Common myeloid progenitor, CD34-positive (primary cell): ENCODE measurements around the gene ADCY9.

Experiments used
- CTCF ChIA-PET: fragments of 350-600 bp; sonication (Branson Sonifier 250); formaldehyde crosslinking; loops from one replicate; lab custom pipeline; 2021; ENCODE audit warnings: antibody characterized with exemption; lab: Charles Lee
- POLR2A ChIA-PET: fragments of 350-600 bp; sonication (Branson Sonifier 250); formaldehyde crosslinking; loops from one replicate; lab custom pipeline; 2021; ENCODE audit warnings: antibody characterized with exemption; lab: Charles Lee
- DNase-seq, 3 donors: peaks; one replicate each; pipeline versions ENCODE4 v3.0.0 to v3.0.0-alpha.2; 2013
- H3K27ac ChIP-seq, 2 experiments: 1 replicate in 1 of 2; 2 replicates in 1 of 2; pipeline ENCODE4 v1.7.0; 2013; ENCODE audit warnings: inconsistent platforms in 2 of 2, low read length in 2 of 2, mild to moderate bottlenecking in 2 of 2, low read depth in 1 of 2, moderate library complexity in 1 of 2; ENCODE audit not compliant: severe bottlenecking in 2 of 2, insufficient read depth in 1 of 2, poor library complexity in 1 of 2
- H3K27me3 ChIP-seq, 5 experiments: replicated peaks in 2 of 5; 1 replicate in 3 of 5; 2 replicates in 2 of 5; pipeline versions ENCODE4 v1.6.1 to v1.7.0; 2013; ENCODE audit warnings: low read length in 4 of 5, mild to moderate bottlenecking in 2 of 5, moderate library complexity in 2 of 5, inconsistent platforms in 1 of 5; ENCODE audit not compliant: insufficient read depth in 5 of 5, control insufficient read depth in 4 of 5
- H3K36me3 ChIP-seq, 4 experiments: 1 replicate in 2 of 4; 2 replicates in 2 of 4; pipeline versions ENCODE4 v1.6.1 to v1.7.0; 2013; ENCODE audit warnings: low read length in 3 of 4, control low read depth in 1 of 4, mild to moderate bottlenecking in 1 of 4; ENCODE audit not compliant: control insufficient read depth in 4 of 4, insufficient read depth in 4 of 4
- H3K4me1 ChIP-seq, 4 experiments: 1 replicate in 3 of 4; 2 replicates in 1 of 4; pipeline versions ENCODE4 v1.6.1 to v1.7.1; 2013; ENCODE audit warnings: low read length in 3 of 4, mild to moderate bottlenecking in 3 of 4, control low read depth in 1 of 4, inconsistent platforms in 1 of 4, moderate library complexity in 1 of 4; ENCODE audit not compliant: control insufficient read depth in 4 of 4, insufficient read depth in 4 of 4; ENCODE audit errors: control extremely low read depth in 1 of 4
- H3K4me3 ChIP-seq, 7 experiments: 1 replicate in 4 of 7; 2 replicates in 3 of 7; pipeline versions ENCODE4 v1.5.1 to v1.7.0; 2013; ENCODE audit warnings: mild to moderate bottlenecking in 7 of 7, low read length in 6 of 7, moderate library complexity in 6 of 7, inconsistent platforms in 2 of 7, low read depth in 2 of 7, control low read depth in 1 of 7; ENCODE audit not compliant: insufficient read depth in 4 of 7, control insufficient read depth in 1 of 7; ENCODE audit errors: extremely low read depth in 1 of 7
- H3K9me3 ChIP-seq, 5 experiments: 1 replicate in 4 of 5; 2 replicates in 1 of 5; pipeline versions ENCODE4 v1.6.1 to v1.7.1; 2013; ENCODE audit warnings: low read length in 4 of 5, mild to moderate bottlenecking in 2 of 5, inconsistent platforms in 1 of 5, low read depth in 1 of 5, moderate library complexity in 1 of 5; ENCODE audit not compliant: control insufficient read depth in 4 of 5, insufficient read depth in 2 of 5; ENCODE audit errors: control extremely low read depth in 1 of 5
- WGBS: methylation state at CpG from one replicate; pipeline ENCODE4 v1.1.5; 2013; ENCODE audit not compliant: insufficient coverage; 5-methylcytosine and 5-hydroxymethylcytosine counted together

Gene ADCY9

GRCh38 chr16:3999479-4000325, 116.5 kb downstream of the ADCY9 start:
- no peaks in the 10 kb centered on the region for H3K36me3 ChIP-seq
- no peak overlapping the region for H3K27ac ChIP-seq
- H3K4me1 ChIP-seq, result peaks cover 0 to 10% (median 6%) of the 10 kb centered on the region in 4 experiments
- ChIA-PET POLR2A (no interaction called here), CTCF (interaction anchor here (2.3 kb wide), 1 partner anchor 17 kb away, joined by 6 read pairs; no protein-coding TSS in a partner anchor)
- no peaks in the 10 kb centered on the region for H3K9me3 ChIP-seq
- H3K27me3 ChIP-seq, result no peaks in the 10 kb centered on the region
- DNase-seq, result no peak
- WGBS, result 86% methylated on average over 17 of the region's 20 CpGs
- no peak overlapping the region for H3K4me3 ChIP-seq

GRCh38 chr16:3998793-3999478, 117.3 kb downstream of the ADCY9 start:
- Histone ChIP-seq H3K27me3 (no peaks in the 10 kb centered on the region), H3K9me3 (no peaks in the 10 kb centered on the region), H3K36me3 (no peaks in the 10 kb centered on the region), H3K4me3 (no peak overlapping the region), H3K4me1 (peaks cover 0 to 10% (median 6%) of the 10 kb centered on the region in 4 experiments), H3K27ac (no peak overlapping the region)
- ChIA-PET POLR2A (no interaction called here), CTCF (interaction anchor here (2.3 kb wide), 1 partner anchor 18 kb away, joined by 6 read pairs; no protein-coding TSS in a partner anchor)
- DNase-seq, result no peak
- WGBS, result 88% methylated on average over 11 of the region's 13 CpGs

DNA sequence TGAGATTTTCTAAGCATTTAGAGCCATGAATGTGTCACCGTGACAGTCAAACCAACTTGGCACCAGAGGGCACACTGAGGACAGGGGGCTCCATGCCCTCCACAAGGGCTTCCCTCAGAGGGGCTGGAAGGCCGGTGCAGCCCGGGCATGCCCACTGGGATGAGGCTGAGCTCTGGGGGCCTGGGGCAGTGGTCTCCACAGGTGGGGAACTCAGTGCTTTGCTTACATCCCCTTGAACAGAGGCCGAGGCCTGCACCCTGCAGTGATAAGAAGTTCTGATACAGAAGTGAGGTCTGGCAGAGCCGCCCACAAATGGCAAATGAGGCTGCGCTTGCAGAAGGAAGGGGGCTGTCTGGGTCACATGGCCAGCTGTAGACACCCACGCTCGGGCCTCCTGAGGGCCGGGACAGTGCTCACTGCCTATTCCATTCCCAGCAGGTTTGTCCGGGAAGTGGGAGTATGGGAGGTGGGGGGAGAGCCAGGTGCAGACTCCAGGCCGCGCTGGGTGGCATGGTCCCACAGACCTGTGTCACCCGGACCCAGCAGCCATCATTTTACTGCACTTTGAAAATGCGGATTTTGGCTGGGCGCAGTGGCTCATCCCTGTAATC, 118.9 kb downstream of the ADCY9 start:
- ChIA-PET POLR2A (no interaction called here), CTCF (no interaction called here)
- no peak overlapping the region for H3K27ac ChIP-seq
- no peaks in the 10 kb centered on the region for H3K36me3 ChIP-seq
- H3K4me1 ChIP-seq, result peaks cover 0 to 10% (median 6%) of the 10 kb centered on the region in 4 experiments
- H3K27me3 ChIP-seq, result peaks cover 0 to 2% (median 0%) of the 10 kb centered on the region in 5 experiments
- H3K4me3 ChIP-seq, result no peak overlapping the region
- no peak for DNase-seq
- H3K9me3 ChIP-seq, result no peaks in the 10 kb centered on the region
- WGBS, result 96% methylated on average over 15 of the region's 15 CpGs

- Histone ChIP-seq H3K27me3 (peaks cover 0 to 2% (median 0%) of the 10 kb centered on the region in 5 experiments), H3K4me3 (no peak overlapping the region), H3K4me1 (peaks cover 0 to 7% (median 5%) of the 10 kb centered on the region in 4 experiments), H3K27ac (no peak overlapping the region), H3K9me3 (no peaks in the 10 kb centered on the region), H3K36me3 (no peaks in the 10 kb centered on the region)
- CTCF ChIA-PET, result interaction anchor here (1.6 kb wide), 1 partner anchor 9 kb away, joined by 7 read pairs; no protein-coding TSS in a partner anchor
- POLR2A ChIA-PET, result no interaction called here
- 100% methylated on average over 1 of the region's 2 CpGs for WGBS
- no peak for DNase-seq
Observed at GRCh38 chr16:3995001-3995400, 121.2 kb downstream of the ADCY9 start.

- POLR2A ChIA-PET, result no interaction called here
Observed at GRCh38 chr16:3993052-3993785, 123.0 kb downstream of the ADCY9 start.

GRCh38 chr16:3992297-3993051, 123.8 kb downstream of the ADCY9 start:
- no peaks in the 10 kb centered on the region for H3K4me1 ChIP-seq
- no peak overlapping the region for H3K4me3 ChIP-seq
- peak in 2 of 3 donors; percentile 15 to 17 for DNase-seq
- H3K36me3 ChIP-seq, result no peaks in the 10 kb centered on the region
- POLR2A ChIA-PET, result no interaction called here
- H3K27me3 ChIP-seq, result peaks cover 0 to 5% (median 0%) of the 10 kb centered on the region in 5 experiments
- WGBS, result 82% methylated on average over 30 of the region's 35 CpGs
- H3K9me3 ChIP-seq, result no peaks in the 10 kb centered on the region
- no peak overlapping the region for H3K27ac ChIP-seq
- CTCF ChIA-PET, result no interaction called here

More at GRCh38 chr16:3993052-3993785, 123.0 kb downstream of the ADCY9 start:
- CTCF ChIA-PET, result no interaction called here
- Histone ChIP-seq H3K4me3 (no peak overlapping the region), H3K4me1 (no peaks in the 10 kb centered on the region), H3K9me3 (no peaks in the 10 kb centered on the region), H3K27ac (no peak overlapping the region), H3K36me3 (no peaks in the 10 kb centered on the region), H3K27me3 (peaks cover 0 to 5% (median 0%) of the 10 kb centered on the region in 5 experiments)
- 98% methylated on average over 36 of the region's 36 CpGs for WGBS
- DNase-seq, result no peak
